Measurements from ENCODE around the gene CLCA1.

- TF ChIP-seq CTCF (IDR thresholded peaks at IDR 0.05) = no peak
- no peak for TF ChIP-seq POLR2A (IDR thresholded peaks at IDR 0.05)
These were observed 3.9 kb upstream of the CLCA1 start for GRCh38 chr1:86464819-86465218.

Data from ovary (tissue), 3 donors.